SK-N-SH (cell line): ENCODE results near the gene IKZF5. TPM values are rescaled to one million over a fixed set of nuclear protein-coding genes. Genes with fewer than 3 reads are reported as not detected.

ENCODE experiments used
- CTCF ChIA-PET: fragments of 300-600, 350-600 bp; formaldehyde crosslinking; extraction: SDS; loops from one replicate; lab custom pipeline; 2021; lab: Yijun Ruan, JAX
- POLR2A ChIA-PET: fragments of 350-600 bp; sonication (Branson Sonifier 250); formaldehyde crosslinking; extraction: SDS; loops from one replicate; lab custom pipeline; 2020; ENCODE audit warnings: antibody characterized with exemption, inconsistent platforms; lab: Yijun Ruan, JAX
- DNase-seq: peaks from one replicate; pipeline ENCODE4 v3.0.0; 2012
- H2AFZ ChIP-seq: fragments of 200-600 bp; sonication (generic); 2 replicates; pipeline ENCODE4 v1.8.1; 2016; ENCODE audit warnings: antibody characterized with exemption, mild to moderate bottlenecking, low read depth
- H3F3A ChIP-seq: fragments of 200-600 bp; sonication (generic); replicated peaks from 2 replicates; pipeline ENCODE3; 2016; ENCODE audit warnings: antibody characterized with exemption, mild to moderate bottlenecking; ENCODE audit not compliant: insufficient read depth
- H3K27ac ChIP-seq, 2 experiments: fragments of 200-500 bp in 1 of 2; fragments of 200-600 bp in 1 of 2; sonication (Bioruptor generic) in 1 of 2; sonication (generic), shearing (Covaris generic) in 1 of 2; 2 replicates each; pipeline versions ENCODE4 v1.5.1 to v1.6.1; 2014 to 2016; ENCODE audit warnings: low read depth in 2 of 2, inconsistent platforms in 1 of 2, low read length in 1 of 2, mild to moderate bottlenecking in 1 of 2, mixed read lengths in 1 of 2
- H3K27me3 ChIP-seq: fragments of 200-600 bp; sonication (generic), shearing (Covaris generic); 2 replicates; pipeline ENCODE4 v1.6.1; 2016; ENCODE audit warnings: mixed run types; ENCODE audit not compliant: insufficient read depth
- H3K36me3 ChIP-seq, 2 experiments: fragments of 200-500 bp in 1 of 2; fragments of 200-600 bp in 1 of 2; sonication (Bioruptor generic) in 1 of 2; sonication (generic) in 1 of 2; replicated peaks in 1 of 2; 2 replicates each; pipeline versions ENCODE3 to v1.5.1; 2014 to 2016; ENCODE audit warnings: low read length in 1 of 2, mild to moderate bottlenecking in 1 of 2; ENCODE audit not compliant: insufficient read depth in 2 of 2, control insufficient read depth in 1 of 2
- H3K4me1 ChIP-seq, 2 experiments: fragments of 200-500 bp in 1 of 2; fragments of 200-600 bp in 1 of 2; sonication (Bioruptor generic) in 1 of 2; sonication (generic), shearing (Covaris generic) in 1 of 2; 2 replicates each; pipeline versions ENCODE4 v1.5.1 to v1.6.1; 2014 to 2016; ENCODE audit warnings: low read depth in 1 of 2, low read length in 1 of 2, mixed run types in 1 of 2; ENCODE audit not compliant: insufficient read depth in 2 of 2, control insufficient read depth in 1 of 2
- H3K4me2 ChIP-seq: fragments of 200-600 bp; sonication (generic), shearing (Covaris generic); 2 replicates; pipeline ENCODE4 v1.6.1; 2017; ENCODE audit warnings: mixed run types
- H3K4me3 ChIP-seq, 2 experiments: fragments of 200-500 bp in 1 of 2; fragments of 200-600 bp in 1 of 2; sonication (Bioruptor generic) in 1 of 2; sonication (generic), shearing (Covaris generic) in 1 of 2; 2 replicates each; pipeline versions ENCODE4 v1.5.1 to v1.8.1; 2014 to 2016; ENCODE audit warnings: low read depth in 2 of 2, inconsistent platforms in 1 of 2, low read length in 1 of 2, mild to moderate bottlenecking in 1 of 2, mixed read lengths in 1 of 2, moderate library complexity in 1 of 2
- H3K79me2 ChIP-seq: fragments of 200-600 bp; sonication (generic); 2 replicates; pipeline ENCODE4 v1.8.1; 2017; ENCODE audit warnings: mild to moderate bottlenecking; ENCODE audit not compliant: insufficient read depth
- H3K9ac ChIP-seq: fragments of 200-600 bp; sonication (generic); 2 replicates; pipeline ENCODE4 v1.6.1; 2017; ENCODE audit warnings: mixed run types
- H3K9me2 ChIP-seq: fragments of 200-600 bp; sonication (generic); 2 replicates; pipeline ENCODE4 v1.6.1; 2017; ENCODE audit warnings: mixed run types
- H3K9me3 ChIP-seq: fragments of 200-600 bp; sonication (generic); 2 replicates; pipeline ENCODE4 v1.6.1; 2017; ENCODE audit warnings: mixed run types, mild to moderate bottlenecking, moderate library complexity
- H4K20me1 ChIP-seq: fragments of 200-600 bp; sonication (generic); 2 replicates; pipeline ENCODE4 v1.6.1; 2017; ENCODE audit warnings: mild to moderate bottlenecking, mixed run types; ENCODE audit not compliant: insufficient read depth
- EZH2phosphoT487 ChIP-seq: fragments of 200-600 bp; sonication (generic); IDR thresholded peaks from 2 replicates; pipeline ENCODE4 v1.6.1; 2017; ENCODE audit warnings: low read depth, mixed run types, mild to moderate bottlenecking, antibody characterized with exemption, moderate library complexity, borderline replicate concordance
- FOXJ3 ChIP-seq: sonication (generic); formaldehyde crosslinking; IDR thresholded peaks from 2 replicates; pipeline ENCODE4 v1.5.1; 2020; ENCODE audit warnings: mild to moderate bottlenecking, missing genetic modification reagents
- FOXM1 ChIP-seq: IDR thresholded peaks from 2 replicates; pipeline ENCODE4 v1.4.0; 2012; ENCODE audit warnings: low read depth, mild to moderate bottlenecking
- GATA2 ChIP-seq: sonication (generic); formaldehyde crosslinking; IDR thresholded peaks from 2 replicates; pipeline ENCODE4 v1.5.0; 2020; ENCODE audit warnings: mild to moderate bottlenecking, missing genetic modification reagents
- JUND ChIP-seq: IDR thresholded peaks from 2 replicates; pipeline ENCODE4 v1.4.0; 2012
- MEF2A ChIP-seq: IDR thresholded peaks from 2 replicates; pipeline ENCODE4 v1.4.0; 2012; ENCODE audit warnings: low read depth, borderline replicate concordance
- NFIC ChIP-seq: IDR thresholded peaks from 2 replicates; pipeline ENCODE4 v1.4.0; 2012; ENCODE audit warnings: borderline replicate concordance
- POLR2AphosphoS5 ChIP-seq: IDR thresholded peaks from 2 replicates; pipeline ENCODE4 v1.6.1; 2012; ENCODE audit warnings: low read depth, low read length
- RCOR1 ChIP-seq: fragments of 150-350 bp; IDR thresholded peaks from 2 replicates; pipeline ENCODE4 v1.6.1; 2017; ENCODE audit warnings: antibody characterized with exemption, low read length
- RFX5 ChIP-seq: IDR thresholded peaks from 2 replicates; pipeline ENCODE4 v1.6.1; 2012; ENCODE audit warnings: mild to moderate bottlenecking, improper control_type of control experiment, low read length
- RXRA ChIP-seq: IDR thresholded peaks from 2 replicates; pipeline ENCODE4 v1.4.0; 2012; ENCODE audit warnings: low read depth, mild to moderate bottlenecking, borderline replicate concordance
- TCF12 ChIP-seq: IDR thresholded peaks from 2 replicates; pipeline ENCODE4 v1.4.0; 2012
- TEAD4 ChIP-seq: IDR thresholded peaks from 2 replicates; pipeline ENCODE4 v1.4.0; 2012; ENCODE audit warnings: mild to moderate bottlenecking, borderline replicate concordance; ENCODE audit not compliant: insufficient read depth
- YY1 ChIP-seq: IDR thresholded peaks from 2 replicates; pipeline ENCODE4 v1.4.0; 2012; ENCODE audit warnings: low read depth, mild to moderate bottlenecking
- WGBS: methylation state at CpG from one replicate; pipeline ENCODE4 v1.1.6; 2017; ENCODE audit warnings: low lambda C conversion rate; 5-methylcytosine and 5-hydroxymethylcytosine counted together
- polyA plus RNA-seq, 3 experiments: library from polyadenylated mRNA; depleted of rRNA; stranded (reverse); fragments of >200 nt; gene quantifications; 2 replicates each; pipeline ENCODE4 v1.2.3, GENCODE V29; 2012
- TF ChIP-seq, protein P1 (sequence below): fragments of 150-350 bp; IDR thresholded peaks from 2 replicates; pipeline ENCODE4 v1.6.1; 2016; ENCODE audit warnings: mild to moderate bottlenecking, low read depth, low read length
- TF ChIP-seq, protein P2 (sequence below): fragments of 200-600 bp; sonication (generic); IDR thresholded peaks from 2 replicates; pipeline ENCODE4 v1.6.1; 2017; ENCODE audit warnings: antibody characterized with exemption, mild to moderate bottlenecking, moderate library complexity
- TF ChIP-seq, protein P3 (sequence below): IDR thresholded peaks from 2 replicates; pipeline ENCODE4 v1.6.1; 2012; ENCODE audit warnings: mild to moderate bottlenecking, low read depth, low read length, moderate library complexity

The IKZF5 gene
- polyA plus RNA-seq, 1 of the 3 experiments (the other 2 are of a cell fraction), result 2.9 TPM

DNA sequence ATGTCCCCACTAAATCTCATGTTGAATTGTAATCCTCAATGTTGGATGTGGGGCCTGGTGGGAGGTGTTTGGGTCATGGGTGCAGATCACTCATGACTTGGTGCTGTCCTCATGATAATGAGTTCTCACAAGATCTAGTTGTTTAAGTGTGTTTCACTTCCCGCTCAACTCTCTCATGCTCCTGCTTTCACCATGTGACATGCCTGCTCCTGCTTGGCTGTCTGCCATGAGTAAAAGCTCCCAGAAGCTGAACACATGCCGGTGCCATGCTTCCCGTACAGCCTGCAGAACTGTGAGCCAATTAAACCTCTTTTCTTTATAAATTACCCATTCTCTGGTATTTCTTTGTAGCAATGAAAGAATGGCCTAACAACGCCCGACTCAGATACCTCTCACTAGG is 34.6 kb downstream of the IKZF5 start:
- no peak for DNase-seq
- no peaks in the 10 kb centered on the region for H3K9me2 ChIP-seq
- H3K27me3 ChIP-seq, result no peaks in the 10 kb centered on the region
- no peak overlapping the region for H3K9ac ChIP-seq
- 72% methylated on average over 5 of the region's 5 CpGs for WGBS
- no peak overlapping the region for H3K4me3 ChIP-seq
- no peak overlapping the region for H2AFZ ChIP-seq
- H3K27ac ChIP-seq, result no peak overlapping the region
- H3F3A ChIP-seq, result no peaks in the 10 kb centered on the region
- H3K9me3 ChIP-seq, result no peaks in the 10 kb centered on the region
- TF ChIP-seq EZH2phosphoT487, result no peak
- TF ChIP-seq MEF2A, result no peak
- TF ChIP-seq POLR2AphosphoS5, result no peak
- TF ChIP-seq RCOR1, result no peak
- no peak for TF ChIP-seq RFX5
- TF ChIP-seq FOXJ3 (CRISPR knock-in tag), result no peak
- TF ChIP-seq, protein P1, sequence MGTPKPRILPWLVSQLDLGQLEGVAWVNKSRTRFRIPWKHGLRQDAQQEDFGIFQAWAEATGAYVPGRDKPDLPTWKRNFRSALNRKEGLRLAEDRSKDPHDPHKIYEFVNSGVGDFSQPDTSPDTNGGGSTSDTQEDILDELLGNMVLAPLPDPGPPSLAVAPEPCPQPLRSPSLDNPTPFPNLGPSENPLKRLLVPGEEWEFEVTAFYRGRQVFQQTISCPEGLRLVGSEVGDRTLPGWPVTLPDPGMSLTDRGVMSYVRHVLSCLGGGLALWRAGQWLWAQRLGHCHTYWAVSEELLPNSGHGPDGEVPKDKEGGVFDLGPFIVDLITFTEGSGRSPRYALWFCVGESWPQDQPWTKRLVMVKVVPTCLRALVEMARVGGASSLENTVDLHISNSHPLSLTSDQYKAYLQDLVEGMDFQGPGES, result no peak
- TF ChIP-seq TEAD4, result no peak
- TF ChIP-seq YY1, result no peak
- TF ChIP-seq, protein P2, sequence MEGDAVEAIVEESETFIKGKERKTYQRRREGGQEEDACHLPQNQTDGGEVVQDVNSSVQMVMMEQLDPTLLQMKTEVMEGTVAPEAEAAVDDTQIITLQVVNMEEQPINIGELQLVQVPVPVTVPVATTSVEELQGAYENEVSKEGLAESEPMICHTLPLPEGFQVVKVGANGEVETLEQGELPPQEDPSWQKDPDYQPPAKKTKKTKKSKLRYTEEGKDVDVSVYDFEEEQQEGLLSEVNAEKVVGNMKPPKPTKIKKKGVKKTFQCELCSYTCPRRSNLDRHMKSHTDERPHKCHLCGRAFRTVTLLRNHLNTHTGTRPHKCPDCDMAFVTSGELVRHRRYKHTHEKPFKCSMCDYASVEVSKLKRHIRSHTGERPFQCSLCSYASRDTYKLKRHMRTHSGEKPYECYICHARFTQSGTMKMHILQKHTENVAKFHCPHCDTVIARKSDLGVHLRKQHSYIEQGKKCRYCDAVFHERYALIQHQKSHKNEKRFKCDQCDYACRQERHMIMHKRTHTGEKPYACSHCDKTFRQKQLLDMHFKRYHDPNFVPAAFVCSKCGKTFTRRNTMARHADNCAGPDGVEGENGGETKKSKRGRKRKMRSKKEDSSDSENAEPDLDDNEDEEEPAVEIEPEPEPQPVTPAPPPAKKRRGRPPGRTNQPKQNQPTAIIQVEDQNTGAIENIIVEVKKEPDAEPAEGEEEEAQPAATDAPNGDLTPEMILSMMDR, result no peak
- TF ChIP-seq NFIC, result no peak
- TF ChIP-seq GATA2 (CRISPR knock-in tag), result no peak
- TF ChIP-seq TCF12, result no peak
- TF ChIP-seq, protein P3, sequence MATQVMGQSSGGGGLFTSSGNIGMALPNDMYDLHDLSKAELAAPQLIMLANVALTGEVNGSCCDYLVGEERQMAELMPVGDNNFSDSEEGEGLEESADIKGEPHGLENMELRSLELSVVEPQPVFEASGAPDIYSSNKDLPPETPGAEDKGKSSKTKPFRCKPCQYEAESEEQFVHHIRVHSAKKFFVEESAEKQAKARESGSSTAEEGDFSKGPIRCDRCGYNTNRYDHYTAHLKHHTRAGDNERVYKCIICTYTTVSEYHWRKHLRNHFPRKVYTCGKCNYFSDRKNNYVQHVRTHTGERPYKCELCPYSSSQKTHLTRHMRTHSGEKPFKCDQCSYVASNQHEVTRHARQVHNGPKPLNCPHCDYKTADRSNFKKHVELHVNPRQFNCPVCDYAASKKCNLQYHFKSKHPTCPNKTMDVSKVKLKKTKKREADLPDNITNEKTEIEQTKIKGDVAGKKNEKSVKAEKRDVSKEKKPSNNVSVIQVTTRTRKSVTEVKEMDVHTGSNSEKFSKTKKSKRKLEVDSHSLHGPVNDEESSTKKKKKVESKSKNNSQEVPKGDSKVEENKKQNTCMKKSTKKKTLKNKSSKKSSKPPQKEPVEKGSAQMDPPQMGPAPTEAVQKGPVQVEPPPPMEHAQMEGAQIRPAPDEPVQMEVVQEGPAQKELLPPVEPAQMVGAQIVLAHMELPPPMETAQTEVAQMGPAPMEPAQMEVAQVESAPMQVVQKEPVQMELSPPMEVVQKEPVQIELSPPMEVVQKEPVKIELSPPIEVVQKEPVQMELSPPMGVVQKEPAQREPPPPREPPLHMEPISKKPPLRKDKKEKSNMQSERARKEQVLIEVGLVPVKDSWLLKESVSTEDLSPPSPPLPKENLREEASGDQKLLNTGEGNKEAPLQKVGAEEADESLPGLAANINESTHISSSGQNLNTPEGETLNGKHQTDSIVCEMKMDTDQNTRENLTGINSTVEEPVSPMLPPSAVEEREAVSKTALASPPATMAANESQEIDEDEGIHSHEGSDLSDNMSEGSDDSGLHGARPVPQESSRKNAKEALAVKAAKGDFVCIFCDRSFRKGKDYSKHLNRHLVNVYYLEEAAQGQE, result no peak
- TF ChIP-seq FOXM1, result no peak
- TF ChIP-seq RXRA, result no peak
- TF ChIP-seq JUND, result no peak
- no peaks in the 10 kb centered on the region for H3K36me3 ChIP-seq
- H4K20me1 ChIP-seq, result no peaks in the 10 kb centered on the region
- CTCF ChIA-PET, result no interaction called here
- H3K79me2 ChIP-seq, result no peaks in the 10 kb centered on the region
- H3K4me1 ChIP-seq, result no peaks in the 10 kb centered on the region
- no peak overlapping the region for H3K4me2 ChIP-seq
- POLR2A ChIA-PET, result no interaction called here
